IMR-90 (cell line): ENCODE measurements around the gene ITSN2. TPM values are rescaled to one million over a fixed set of nuclear protein-coding genes. Genes with fewer than 3 reads are reported as not detected.

Experiments
- ATAC-seq: fragments of 200-7000 bp; cut with Tn5 transposase; 2 replicates; pipeline ENCODE4 v1.9.1; 2020; ENCODE audit warnings: low read depth, mild to moderate bottlenecking, moderate library complexity
- BruUV-seq: library from RNA; stranded (reverse); fragments of 400-500 nt; replicated peaks from 2 replicates; lab custom pipeline; 2021; lab: Mats Ljungman, UMichigan
- CTCF ChIA-PET: fragments of 300-600 bp; formaldehyde crosslinking; extraction: SDS; loops from one replicate; lab custom pipeline; 2021; ENCODE audit warnings: antibody characterized with exemption; lab: Yijun Ruan, JAX
- POLR2A ChIA-PET: fragments of 300-600 bp; sonication (Branson Sonifier 250); formaldehyde crosslinking; loops from one replicate; lab custom pipeline; 2022; ENCODE audit warnings: antibody characterized with exemption; ENCODE audit not compliant: unreplicated experiment; lab: Charles Lee
- DNase-seq: peaks from one replicate; pipeline ENCODE4 v3.0.0; 2013
- H2AFZ ChIP-seq: replicated peaks from 2 replicates; pipeline ENCODE3; 2013; ENCODE audit warnings: low read length, mild to moderate bottlenecking; ENCODE audit not compliant: poor library complexity
- H2AK5ac ChIP-seq: 2 replicates; pipeline ENCODE4 v1.6.1; 2013; ENCODE audit warnings: low read depth, low read length, inconsistent platforms
- H2AK9ac ChIP-seq: replicated peaks from 2 replicates; pipeline ENCODE3; 2013; ENCODE audit warnings: mild to moderate bottlenecking, low read depth, low read length, moderate library complexity; ENCODE audit not compliant: poor library complexity
- H2BK120ac ChIP-seq: 2 replicates; pipeline ENCODE4 v1.6.1; 2013; ENCODE audit warnings: low read depth, low read length, inconsistent platforms
- H2BK15ac ChIP-seq: 3 replicates; pipeline ENCODE4 v1.6.1; 2013; ENCODE audit warnings: low read depth, low read length, inconsistent platforms
- H2BK20ac ChIP-seq: 2 replicates; pipeline ENCODE4 v1.6.1; 2013; ENCODE audit warnings: low read depth, mild to moderate bottlenecking, inconsistent platforms, low read length, moderate library complexity
- H2BK5ac ChIP-seq: 2 replicates; pipeline ENCODE4 v1.6.1; 2013; ENCODE audit warnings: mild to moderate bottlenecking, low read depth, low read length, inconsistent platforms; ENCODE audit not compliant: poor library complexity, severe bottlenecking
- H3K14ac ChIP-seq: replicated peaks from 2 replicates; pipeline ENCODE4 v1.6.1; 2013; ENCODE audit warnings: low read depth, low read length, inconsistent platforms
- H3K18ac ChIP-seq: 2 replicates; pipeline ENCODE4 v1.6.1; 2013; ENCODE audit warnings: low read depth, low read length, control low read depth
- H3K23ac ChIP-seq: 2 replicates; pipeline ENCODE4 v1.6.1; 2013; ENCODE audit warnings: low read depth, low read length, inconsistent platforms
- H3K27ac ChIP-seq: 2 replicates; pipeline ENCODE4 v1.5.1; 2013; ENCODE audit warnings: mild to moderate bottlenecking, control low read depth, low read length; ENCODE audit not compliant: insufficient read depth
- H3K27me3 ChIP-seq: 2 replicates; pipeline ENCODE4 v1.6.1; 2013; ENCODE audit warnings: low read length; ENCODE audit not compliant: control insufficient read depth, insufficient read depth
- H3K36me3 ChIP-seq: 2 replicates; pipeline ENCODE4 v1.6.1; 2013; ENCODE audit warnings: low read length, mixed read lengths; ENCODE audit not compliant: control insufficient read depth, insufficient read depth
- H3K4ac ChIP-seq: 2 replicates; pipeline ENCODE4 v1.6.1; 2013; ENCODE audit warnings: low read depth, low read length, inconsistent platforms
- H3K4me1 ChIP-seq: 2 replicates; pipeline ENCODE4 v1.6.1; 2013; ENCODE audit warnings: low read length, mixed read lengths; ENCODE audit not compliant: control insufficient read depth, insufficient read depth
- H3K4me2 ChIP-seq: 2 replicates; pipeline ENCODE4 v1.6.1; 2013; ENCODE audit warnings: low read depth, mild to moderate bottlenecking, control low read depth, low read length, moderate library complexity
- H3K4me3 ChIP-seq: 2 replicates; pipeline ENCODE4 v1.5.1; 2013; ENCODE audit warnings: low read depth, mild to moderate bottlenecking, control low read depth, low read length, moderate library complexity; ENCODE audit not compliant: insufficient read depth
- H3K56ac ChIP-seq: 2 replicates; pipeline ENCODE4 v1.6.1; 2013; ENCODE audit warnings: low read length, inconsistent platforms; ENCODE audit not compliant: insufficient read depth; ENCODE audit errors: extremely low read depth
- H3K79me1 ChIP-seq, 2 experiments: 2 replicates each; pipeline ENCODE4 v1.6.1; 2013; ENCODE audit warnings: low read length in 2 of 2, inconsistent platforms in 1 of 2, low read depth in 1 of 2
- H3K9ac ChIP-seq: 2 replicates; pipeline ENCODE4 v1.6.1; 2013; ENCODE audit warnings: low read depth, low read length, control low read depth
- H3K9me1 ChIP-seq: 2 replicates; pipeline ENCODE4 v1.6.1; 2013; ENCODE audit warnings: low read length, inconsistent platforms; ENCODE audit not compliant: insufficient read depth
- H3K9me3 ChIP-seq: 2 replicates; pipeline ENCODE4 v1.6.1; 2013; ENCODE audit warnings: low read length; ENCODE audit not compliant: control insufficient read depth, insufficient read depth
- H4K20me1 ChIP-seq: 2 replicates; pipeline ENCODE4 v1.6.1; 2013; ENCODE audit warnings: low read length, inconsistent platforms; ENCODE audit not compliant: insufficient read depth
- H4K5ac ChIP-seq: 2 replicates; pipeline ENCODE4 v1.6.1; 2013; ENCODE audit warnings: mild to moderate bottlenecking, low read depth, low read length, control low read depth
- H4K8ac ChIP-seq, 2 experiments: 2 replicates each; pipeline ENCODE4 v1.6.1; 2013; ENCODE audit warnings: low read depth in 2 of 2, low read length in 2 of 2, control low read depth in 1 of 2, inconsistent platforms in 1 of 2
- H4K91ac ChIP-seq: 2 replicates; pipeline ENCODE4 v1.6.1; 2013; ENCODE audit warnings: low read depth, low read length, inconsistent platforms; ENCODE audit not compliant: insufficient read depth
- NFE2L2 ChIP-seq: fragments of 150-350 bp; IDR thresholded peaks from 2 replicates; pipeline ENCODE4 v1.6.1; 2016; ENCODE audit warnings: low read depth, mild to moderate bottlenecking, low read length
- SMC3 ChIP-seq: fragments of 150-350 bp; IDR thresholded peaks from 2 replicates; pipeline ENCODE4 v1.6.1; 2016; ENCODE audit warnings: low read depth, mild to moderate bottlenecking, antibody characterized with exemption, low read length, moderate library complexity
- WGBS, 2 experiments: methylation state at CpG; one replicate each; pipeline versions ENCODE4 v1.1.5 to v1.1.7; 2013; ENCODE audit warnings: missing lambda C conversion rate in 2 of 2; ENCODE audit not compliant: insufficient read length in 1 of 2; ENCODE audit errors: extremely low coverage in 2 of 2; 5-methylcytosine and 5-hydroxymethylcytosine counted together
- dilution Hi-C: fragments of 300-500 bp; cut with HindIII; formaldehyde crosslinking; loops from one replicate; pipeline ENCODE4 v1.14.3; 2018; ENCODE audit warnings: low sequenced_read_pairs; ENCODE audit not compliant: unreplicated experiment
- in situ Hi-C: fragments of 300-500 bp; cut with MboI; formaldehyde crosslinking; loops from 3 replicates; pipeline ENCODE4 v1.14.3; 2019; ENCODE audit warnings: low sequenced_read_pairs, inconsistent platforms, mixed read lengths
- intact Hi-C: fragments of 100-400 bp; cut with micrococcal nuclease; formaldehyde crosslinking; loops from 2 replicates; pipeline ENCODE4 v1.10.0; 2022
- polyA plus RNA-seq, 3 experiments: library from polyadenylated mRNA; depleted of rRNA; stranded (reverse); fragments of >200 nt; gene quantifications; 2 replicates each; pipeline ENCODE4 v1.2.3, GENCODE V29; 2012; ENCODE audit warnings: low replicate concordance in 1 of 3
- total RNA-seq: library from RNA; depleted of rRNA; stranded (reverse); fragments of >200 nt; gene quantifications from 2 replicates; pipeline ENCODE4 v1.2.3, GENCODE V29; 2012

The ITSN2 gene
- total and polyA plus RNA-seq, 2 of the 4 experiments (the other 2 are of a cell fraction): 10.7 to 17.2 TPM

DNA sequence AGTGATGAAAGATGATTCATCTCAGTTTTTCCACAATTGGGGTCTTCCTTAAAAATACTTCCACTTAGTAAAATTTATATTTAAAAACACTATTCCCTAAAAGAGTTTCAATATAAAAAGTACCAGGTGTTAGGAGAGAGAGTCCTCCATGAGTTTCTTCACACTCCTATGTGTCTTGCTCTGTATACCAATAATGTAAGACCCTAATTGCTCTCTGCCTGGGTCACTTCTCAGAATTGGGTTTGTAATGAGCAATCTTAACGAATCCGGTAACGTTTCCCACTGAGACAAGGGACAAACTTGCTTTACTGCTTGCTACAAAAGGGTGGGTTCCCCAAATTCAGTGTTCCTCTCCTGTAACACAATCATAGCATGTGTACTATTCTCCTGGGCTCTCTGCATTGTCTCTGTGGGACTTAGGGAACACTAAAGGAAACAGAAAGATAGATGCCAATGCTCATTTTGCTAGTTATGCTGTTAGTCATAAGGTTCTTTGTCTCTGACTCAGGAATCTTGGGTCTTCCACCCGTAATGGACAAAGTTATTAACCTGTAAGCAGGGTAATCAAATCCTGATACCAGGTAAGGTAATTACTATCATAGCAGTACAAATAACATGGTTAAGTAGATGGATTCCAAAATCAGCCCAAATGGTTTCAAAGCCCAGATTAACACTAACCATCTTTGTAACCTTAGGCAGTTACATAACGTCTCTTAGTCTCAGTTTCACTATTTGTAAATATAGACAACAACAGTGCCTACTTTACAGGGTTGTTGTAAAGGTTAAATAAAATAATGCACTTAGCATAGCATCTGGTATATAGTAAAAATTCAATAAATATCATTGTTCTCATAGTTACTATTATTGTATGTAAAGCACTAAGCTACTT is 46.3 kb downstream of the ITSN2 start:
- Histone ChIP-seq H3K4me1 (no peaks in the 10 kb centered on the region; the same call in 1 of the 2 replicates), H4K91ac (no peak overlapping the region), H3K56ac (no peak overlapping the region), H2AFZ (no peak overlapping the region), H3K14ac (peak overlapping the region; percentile 33), H3K27ac (no peak overlapping the region), H3K4me3 (no peak overlapping the region), H2BK120ac (no peak overlapping the region), H4K8ac (0 out of 4 replicates have a peak overlapping the region, but pooled peaks of 1 of the 2 experiments have one; percentile 22), H3K23ac (0 out of 2 replicates have a peak overlapping the region, but pooled peaks have one; percentile 13), H4K5ac (no peak overlapping the region; the same call in 1 of the 2 replicates), H3K9me1 (peaks cover 3% of the 10 kb centered on the region; the same call in 1 of the 2 replicates), H2BK20ac (no peak overlapping the region), H3K36me3 (peaks cover 4% of the 10 kb centered on the region), H3K9me3 (no peaks in the 10 kb centered on the region), H3K18ac (peak overlapping the region; percentile 82; the same call in 1 of the 2 replicates), H2BK15ac (no peak overlapping the region; the same call in 2 of the 3 replicates), H3K27me3 (no peaks in the 10 kb centered on the region), H2AK5ac (0 out of 2 replicates have a peak overlapping the region, but pooled peaks have one; percentile 44), H3K79me1 (peaks cover 0 to 26% of the 10 kb centered on the region in 2 experiments; a peak in 3 of 4 replicates), H4K20me1 (no peaks in the 10 kb centered on the region; the same call in 1 of the 2 replicates), H2AK9ac (no peak overlapping the region), H2BK5ac (no peak overlapping the region), H3K9ac (no peak overlapping the region), H3K4me2 (peak overlapping the region; percentile 40; the same call in 1 of the 2 replicates), H3K4ac (0 out of 2 replicates have a peak overlapping the region, but pooled peaks have one; percentile 37)
- DNase-seq (peak; percentile 51), ATAC-seq (peak; percentile 51; the same call in 1 of the 2 replicates)
- POLR2A ChIA-PET: no interaction called here
- TF ChIP-seq SMC3: no peak
- TF ChIP-seq NFE2L2: no peak
- in situ Hi-C loops (no loop called here), intact Hi-C loops (loop anchor here (2.0 kb wide), 1 partner anchor 39 kb away; no protein-coding TSS in a partner anchor), dilution Hi-C loops (no loop called here)
- BruUV-seq: no TSS peak
- CTCF ChIA-PET: interaction anchor here (0.7 kb wide), 1 partner anchor 28 kb away, joined by 4 read pairs; no protein-coding TSS in a partner anchor
- 80% methylated on average over 3 of the region's 5 CpGs; no CpG with 5 or more reads in 1 of the 2 experiments for WGBS, 2 experiments
